ENCODE measurements around the gene YWHAG.
"Not testable (repeated sequence)": the region's sequence is repeated elsewhere in the genome, so short reads cannot be mapped to it uniquely, and the experiment has no call there.

Gene YWHAG

GRCh38 chr7:76375251-76375650 lies 16.5 kb upstream of the YWHAG start:
- H3K4me3 ChIP-seq (ENCODE audit: low read depth, low read length): no peak overlapping the region
- no peak for TF ChIP-seq CTCF (IDR thresholded peaks at IDR 0.05; ENCODE audit: borderline replicate concordance, insufficient read depth, low read depth, low read length)

- TF ChIP-seq CTCF (IDR thresholded peaks at IDR 0.05; ENCODE audit: borderline replicate concordance, insufficient read depth, low read depth, low read length): no peak
Observed at GRCh38 chr7:76372984-76373833, 14.4 kb upstream of the YWHAG start.

GRCh38 chr7:76371396-76371795 lies 12.6 kb upstream of the YWHAG start:
- TF ChIP-seq CTCF (IDR thresholded peaks at IDR 0.05; ENCODE audit: borderline replicate concordance, insufficient read depth, low read depth, low read length): no peak
- no peak overlapping the region for H3K4me3 ChIP-seq (ENCODE audit: low read depth, low read length)

More at GRCh38 chr7:76372984-76373833, 14.4 kb upstream of the YWHAG start:
- H3K4me3 ChIP-seq (ENCODE audit: low read depth, low read length): no peak overlapping the region

- TF ChIP-seq CTCF (IDR thresholded peaks at IDR 0.05; ENCODE audit: borderline replicate concordance, insufficient read depth, low read depth, low read length): no peak
- no peak overlapping the region for H3K4me3 ChIP-seq (ENCODE audit: low read depth, low read length)
Observed at GRCh38 chr7:76369018-76369417, 10.2 kb upstream of the YWHAG start.

- H3K4me3 ChIP-seq (ENCODE audit: low read depth, low read length): no peak overlapping the region
- no peak for TF ChIP-seq CTCF (IDR thresholded peaks at IDR 0.05; ENCODE audit: borderline replicate concordance, insufficient read depth, low read depth, low read length)
Observed at GRCh38 chr7:76368190-76368589, 9.4 kb upstream of the YWHAG start.

- no peak for TF ChIP-seq CTCF (IDR thresholded peaks at IDR 0.05; ENCODE audit: borderline replicate concordance, insufficient read depth, low read depth, low read length)
- H3K4me3 ChIP-seq (ENCODE audit: low read depth, low read length): no peak overlapping the region
Observed at GRCh38 chr7:76364198-76364584, 5.4 kb upstream of the YWHAG start.

- not testable (repeated sequence) for H3K4me3 ChIP-seq (ENCODE audit: low read depth, low read length)
Observed at GRCh38 chr7:76363754-76364153, 5.0 kb upstream of the YWHAG start.
